Right lobe of liver (tissue), 6 donors: ENCODE data around the gene IVD. TPM values are rescaled to one million over a fixed set of nuclear protein-coding genes. Genes with fewer than 3 reads are reported as not detected.

Source experiments
- ATAC-seq, 4 donors: fragments of 200-7000 bp; cut with Tn5 transposase; one replicate each; pipeline ENCODE4 v1.9.1; 2020; ENCODE audit warnings: mild to moderate bottlenecking in 4 of 4, moderate library complexity in 4 of 4
- DNase-seq, 3 donors: peaks; one replicate each; pipeline ENCODE4 v3.0.0-alpha.2; 2020
- H3K27ac ChIP-seq, 3 donors: fragments of 200-600 bp; one replicate each; pipeline ENCODE4 v1.8.0; 2022
- H3K27me3 ChIP-seq, 2 donors: fragments of 200-600 bp; one replicate each; pipeline ENCODE4 v1.8.0; 2022
- H3K36me3 ChIP-seq, 4 donors: fragments of 200-600 bp; sonication (generic) in 1 of 4; one replicate each; pipeline versions ENCODE4 v1.5.1 to v1.8.0; 2017 to 2022; ENCODE audit warnings: control low read depth in 1 of 4
- H3K4me1 ChIP-seq, 4 donors: fragments of 200-600 bp; sonication (generic) in 1 of 4; one replicate each; pipeline versions ENCODE4 v1.5.1 to v1.8.0; 2017 to 2022; ENCODE audit warnings: control low read depth in 1 of 4
- H3K4me3 ChIP-seq, 3 donors: fragments of 200-600 bp; one replicate each; pipeline ENCODE4 v1.8.0; 2022
- H3K9me3 ChIP-seq, 4 donors: fragments of 200-600 bp; sonication (generic) in 1 of 4; one replicate each; pipeline versions ENCODE4 v1.5.1 to v1.8.0; 2017 to 2022; ENCODE audit warnings: control low read depth in 1 of 4
- POLR2A ChIP-seq: fragments of 450-650 bp; IDR thresholded peaks from one replicate; pipeline ENCODE4 v1.6.1; 2017; ENCODE audit warnings: antibody characterized with exemption, mild to moderate bottlenecking
- WGBS: methylation state at CpG from one replicate; pipeline ENCODE4 v1.1.6; 2018; ENCODE audit warnings: low coverage, low lambda C conversion rate; ENCODE audit not compliant: insufficient coverage; ENCODE audit errors: missing lambda C conversion rate; 5-methylcytosine and 5-hydroxymethylcytosine counted together
- intact Hi-C, 2 donors: fragments of 100-400 bp; cut with DNase I; formaldehyde crosslinking; loops; one replicate each; pipeline versions ENCODE4 v1.11.2 to v1.14.1; 2022
- long read RNA-seq: library from polyadenylated mRNA; unstranded; transcript quantifications from one replicate; pipeline ENCODE4 v2.0.0, GENCODE V29; 2019
- total RNA-seq, 6 experiments: library from RNA; depleted of rRNA in 2 of 6; stranded (reverse); fragments of >200 nt in 2 of 6; fragmentation: NEBNext Ultra II Directional in 3 of 6; extraction: Animal tissue kit (Norgen Biotek cat#: 25700) in 3 of 6; gene quantifications; one replicate each; pipeline versions ENCODE4 v1.1.0 to v1.2.4, GENCODE V29; 2016 to 2023
- TF ChIP-seq, protein P1 (sequence below), 4 donors: fragments of 200-600 bp in 3 of 4; fragments of 450-650 bp in 1 of 4; IDR thresholded peaks; one replicate each; pipeline versions ENCODE4 v1.5.1 to v1.8.0; 2016 to 2022; ENCODE audit warnings: antibody characterized with exemption in 4 of 4, mild to moderate bottlenecking in 2 of 4
- donor health status: DM: no; HTN: yes; CAD: no.
- donor health status: DM: no; HTN: no; CAD: no.
- donor health status: DM: no; HTN: no; CAD: no.
- donor health status: DM: no; HTN: yes; CAD: no.
- donor health status: DM: no; HTN: yes; CAD: no.

The IVD gene
- 100 to 1,000 TPM in 3 of 6 experiments, 10 to 100 TPM in 3; 89.7 to 231 (median 122) TPM for total RNA-seq
- long read RNA-seq, transcript IVD-206 (12 exons, 1,809 nt), result major isoform, 52 of 100 reads
- long read RNA-seq, partial matches to known transcripts, result 18 of 100 reads
- long read RNA-seq, other reads (novel, unspliced or antisense), result 28 of 100 reads

DNA sequence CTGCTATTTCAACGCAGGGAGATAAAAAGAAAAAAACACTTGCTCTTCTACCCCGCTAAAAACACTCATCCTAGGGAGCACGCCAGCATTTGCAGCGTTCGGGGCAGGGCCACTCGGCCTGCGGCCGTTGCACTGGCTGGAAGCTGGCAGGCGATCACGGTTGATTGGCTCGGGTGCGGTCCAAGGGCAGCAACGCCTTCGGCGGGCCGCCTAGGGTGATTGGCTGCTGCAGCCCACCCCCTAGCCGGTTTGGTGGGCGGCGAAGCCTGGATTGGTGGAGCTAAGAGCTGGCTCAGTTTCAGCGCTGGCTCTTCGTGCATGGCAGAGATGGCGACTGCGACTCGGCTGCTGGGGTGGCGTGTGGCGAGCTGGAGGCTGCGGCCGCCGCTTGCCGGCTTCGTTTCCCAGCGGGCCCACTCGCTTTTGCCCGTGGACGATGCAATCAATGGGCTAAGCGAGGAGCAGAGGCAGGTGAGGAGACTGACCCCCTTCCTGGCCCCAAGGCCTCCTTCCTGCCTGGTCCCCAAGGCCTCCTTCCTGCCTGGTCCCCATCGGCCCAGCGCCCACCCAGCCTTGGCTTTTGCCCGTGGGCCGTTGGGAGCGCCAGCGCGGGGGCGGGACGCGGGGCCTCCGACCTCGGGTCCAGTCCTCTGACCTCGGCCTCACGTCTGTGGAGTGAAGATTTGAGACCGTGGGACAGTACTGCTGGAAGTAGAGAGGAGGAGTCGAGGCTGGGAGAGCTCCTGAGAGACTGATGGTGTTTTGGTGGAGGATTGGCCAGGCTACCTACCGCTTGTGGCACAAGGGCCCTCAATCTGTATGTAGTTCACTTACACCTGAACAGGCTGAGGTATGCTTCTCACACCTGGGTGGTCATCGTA is at the start of gene IVD:
IVD (plus strand) TSS at position 295 of the 881 bp plus-strand sequence; CDS start at position 328, 33 bp downstream.
- WGBS, result 3% methylated on average over 28 of the region's 54 CpGs
- Histone ChIP-seq H3K4me3 (peak within 1 kb of the TSS; percentile 71 to 97 (median 91)), H3K36me3 (peaks cover 0 to 31% (median 4%) of the 10 kb centered on the region in 4 donors), H3K27ac (peak within 1 kb of the TSS; percentile 59 to 75 (median 65)), H3K9me3 (no peaks in the 10 kb centered on the region), H3K4me1 (peaks cover 0 to 26% (median 5%) of the 10 kb centered on the region in 4 donors), H3K27me3 (no peaks in the 10 kb centered on the region)
- ATAC-seq (peak; percentile 98 to 99 (median 98)), DNase-seq (peak; percentile 97 to 98 (median 98))
- TF ChIP-seq, protein P1, sequence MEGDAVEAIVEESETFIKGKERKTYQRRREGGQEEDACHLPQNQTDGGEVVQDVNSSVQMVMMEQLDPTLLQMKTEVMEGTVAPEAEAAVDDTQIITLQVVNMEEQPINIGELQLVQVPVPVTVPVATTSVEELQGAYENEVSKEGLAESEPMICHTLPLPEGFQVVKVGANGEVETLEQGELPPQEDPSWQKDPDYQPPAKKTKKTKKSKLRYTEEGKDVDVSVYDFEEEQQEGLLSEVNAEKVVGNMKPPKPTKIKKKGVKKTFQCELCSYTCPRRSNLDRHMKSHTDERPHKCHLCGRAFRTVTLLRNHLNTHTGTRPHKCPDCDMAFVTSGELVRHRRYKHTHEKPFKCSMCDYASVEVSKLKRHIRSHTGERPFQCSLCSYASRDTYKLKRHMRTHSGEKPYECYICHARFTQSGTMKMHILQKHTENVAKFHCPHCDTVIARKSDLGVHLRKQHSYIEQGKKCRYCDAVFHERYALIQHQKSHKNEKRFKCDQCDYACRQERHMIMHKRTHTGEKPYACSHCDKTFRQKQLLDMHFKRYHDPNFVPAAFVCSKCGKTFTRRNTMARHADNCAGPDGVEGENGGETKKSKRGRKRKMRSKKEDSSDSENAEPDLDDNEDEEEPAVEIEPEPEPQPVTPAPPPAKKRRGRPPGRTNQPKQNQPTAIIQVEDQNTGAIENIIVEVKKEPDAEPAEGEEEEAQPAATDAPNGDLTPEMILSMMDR (IDR thresholded peaks at IDR 0.05), result no peak
- peak; percentile 84 for TF ChIP-seq POLR2A
- intact Hi-C loops, result no loop called here

DNA sequence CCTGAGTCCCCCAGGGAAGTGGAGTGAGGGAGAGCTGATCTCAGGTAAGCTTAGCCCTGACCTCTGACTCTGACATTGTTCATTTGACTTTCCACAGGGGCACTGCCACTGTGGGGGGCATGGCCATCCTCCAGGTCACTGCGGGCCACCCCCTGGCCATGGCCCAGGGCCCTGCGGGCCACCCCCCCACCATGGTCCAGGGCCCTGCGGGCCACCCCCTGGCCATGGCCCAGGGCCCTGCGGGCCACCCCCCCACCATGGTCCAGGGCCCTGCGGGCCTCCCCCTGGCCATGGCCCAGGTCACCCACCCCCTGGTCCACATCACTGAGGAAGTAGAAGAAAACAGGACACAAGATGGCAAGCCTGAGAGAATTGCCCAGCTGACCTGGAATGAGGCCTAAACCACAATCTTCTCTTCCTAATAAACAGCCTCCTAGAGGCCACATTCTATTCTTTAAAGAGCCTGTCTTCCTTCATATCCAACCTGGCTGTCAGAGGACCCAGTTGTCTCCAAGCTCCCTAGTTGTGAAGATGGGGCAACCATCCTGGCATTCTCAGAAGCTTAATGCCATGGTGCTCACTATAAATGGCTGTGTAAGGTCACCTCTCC is 49.5 kb upstream of the IVD start:
- no peak for DNase-seq
- WGBS, result no CpG with 5 or more reads among the region's 5 CpGs
- Histone ChIP-seq H3K4me1 (peaks cover 0 to 18% (median 2%) of the 10 kb centered on the region in 4 donors), H3K36me3 (no peaks in the 10 kb centered on the region), H3K9me3 (no peaks in the 10 kb centered on the region), H3K4me3 (no peak overlapping the region), H3K27me3 (no peaks in the 10 kb centered on the region), H3K27ac (no peak overlapping the region)
- intact Hi-C loops, result no loop called here
- TF ChIP-seq POLR2A, result no peak
- TF ChIP-seq, protein P1 (IDR thresholded peaks at IDR 0.05), result no peak
- ATAC-seq, result no peak

DNA sequence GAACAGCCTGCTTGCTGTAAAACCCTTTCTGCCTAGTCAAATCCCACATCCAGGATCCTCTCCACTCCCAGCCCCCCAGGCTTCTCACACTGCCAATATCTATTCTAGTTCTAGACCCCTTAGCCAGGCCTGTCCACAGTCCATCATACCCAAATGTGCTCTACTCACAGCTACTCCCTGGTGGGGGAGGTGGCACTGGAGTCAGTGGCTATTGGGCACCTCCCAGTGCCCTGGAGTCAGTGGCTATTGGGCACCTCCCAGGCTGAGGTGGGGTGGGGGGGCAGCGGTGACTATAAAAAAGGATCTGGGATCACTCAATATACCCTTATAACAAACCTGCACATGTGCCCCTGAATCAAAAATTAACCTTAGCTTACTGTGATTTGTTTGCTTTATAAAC is 48.3 kb upstream of the IVD start:
- DNase-seq, result no peak

DNA sequence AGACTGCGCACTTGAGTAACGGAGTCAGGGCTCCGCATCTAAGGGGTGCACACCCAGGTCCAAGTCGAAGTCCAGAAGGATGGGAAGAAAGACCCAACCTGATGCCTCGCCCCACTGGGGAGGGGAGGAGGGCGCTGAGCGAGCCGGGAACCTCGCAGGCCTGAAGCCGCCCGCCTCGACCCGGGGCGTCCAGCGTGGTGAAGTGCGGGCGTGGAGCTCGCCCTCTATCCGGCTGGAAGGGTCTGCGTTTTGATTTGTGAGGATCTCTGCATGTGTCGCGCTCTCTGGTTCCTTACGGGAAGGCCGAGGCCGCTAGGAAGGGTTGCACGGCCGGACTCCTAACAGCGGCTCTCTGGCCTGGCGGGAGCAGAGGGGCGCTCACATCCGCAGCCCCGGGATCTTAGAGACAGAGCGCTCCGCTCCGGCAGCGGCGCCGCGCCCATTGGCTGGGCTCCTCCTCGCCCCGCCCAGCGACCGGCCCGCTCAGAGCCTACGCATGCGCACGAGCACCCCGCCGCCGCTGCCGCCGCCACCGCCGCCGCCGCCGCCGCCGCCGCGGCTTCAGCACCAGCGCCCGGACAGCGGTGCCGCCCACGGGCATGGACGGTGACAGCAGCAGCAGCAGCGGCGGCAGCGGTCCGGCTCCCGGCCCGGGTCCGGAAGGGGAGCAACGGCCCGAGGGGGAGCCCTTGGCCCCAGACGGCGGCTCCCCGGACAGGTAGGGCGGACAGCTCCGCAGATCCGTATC is 47.7 kb upstream of the IVD start, which contains the start of gene DISP2:
DISP2 (plus strand) TSS at position 497 of the 748 bp plus-strand sequence; CDS start at position 600, 103 bp downstream.
- no peaks in the 10 kb centered on the region for H3K27me3 ChIP-seq
- peaks cover 0 to 18% (median 2%) of the 10 kb centered on the region in 4 donors for H3K4me1 ChIP-seq
- ATAC-seq, result peak; percentile 74 to 84 (median 81)
- no peaks in the 10 kb centered on the region for H3K36me3 ChIP-seq
- H3K4me3 ChIP-seq, result peak within 1 kb of the TSS; percentile 46 to 55 (median 46)
- TF ChIP-seq, protein P1 (IDR thresholded peaks at IDR 0.05), result no peak
- no peak for TF ChIP-seq POLR2A
- no peaks in the 10 kb centered on the region for H3K9me3 ChIP-seq
- intact Hi-C loops, result no loop called here
- peak; percentile 89 to 93 (median 89) for DNase-seq
- WGBS, result 33% methylated on average over 4 of the region's 82 CpGs
- no peak within 1 kb of the TSS for H3K27ac ChIP-seq

More for the DNA sequence above, 48.3 kb upstream of the IVD start:
- intact Hi-C loops, result no loop called here
- ATAC-seq, result no peak
- WGBS, result 44% methylated on average over 1 of the region's 1 CpG
- H3K4me3 ChIP-seq, result no peak overlapping the region
- H3K27ac ChIP-seq, result no peak overlapping the region
- peaks cover 0 to 18% (median 2%) of the 10 kb centered on the region in 4 donors for H3K4me1 ChIP-seq
- TF ChIP-seq, protein P1 (IDR thresholded peaks at IDR 0.05), result no peak
- TF ChIP-seq POLR2A, result no peak
- no peaks in the 10 kb centered on the region for H3K9me3 ChIP-seq
- no peaks in the 10 kb centered on the region for H3K36me3 ChIP-seq
- H3K27me3 ChIP-seq, result no peaks in the 10 kb centered on the region
